GM18505 (cell line): ENCODE data around the gene C11orf21.

ENCODE experiments used
- ATAC-seq: cut with Tn5 transposase; IDR thresholded peaks from one replicate; pipeline ENCODE4 v1.9.1; 2021; ENCODE audit not compliant: unreplicated experiment
- POLR2A ChIP-seq: IDR thresholded peaks from 4 replicates; pipeline ENCODE4 v1.6.1; 2011; ENCODE audit warnings: borderline replicate concordance; ENCODE audit not compliant: insufficient read depth, insufficient read length; ENCODE audit errors: extremely low read depth

The C11orf21 gene

DNA sequence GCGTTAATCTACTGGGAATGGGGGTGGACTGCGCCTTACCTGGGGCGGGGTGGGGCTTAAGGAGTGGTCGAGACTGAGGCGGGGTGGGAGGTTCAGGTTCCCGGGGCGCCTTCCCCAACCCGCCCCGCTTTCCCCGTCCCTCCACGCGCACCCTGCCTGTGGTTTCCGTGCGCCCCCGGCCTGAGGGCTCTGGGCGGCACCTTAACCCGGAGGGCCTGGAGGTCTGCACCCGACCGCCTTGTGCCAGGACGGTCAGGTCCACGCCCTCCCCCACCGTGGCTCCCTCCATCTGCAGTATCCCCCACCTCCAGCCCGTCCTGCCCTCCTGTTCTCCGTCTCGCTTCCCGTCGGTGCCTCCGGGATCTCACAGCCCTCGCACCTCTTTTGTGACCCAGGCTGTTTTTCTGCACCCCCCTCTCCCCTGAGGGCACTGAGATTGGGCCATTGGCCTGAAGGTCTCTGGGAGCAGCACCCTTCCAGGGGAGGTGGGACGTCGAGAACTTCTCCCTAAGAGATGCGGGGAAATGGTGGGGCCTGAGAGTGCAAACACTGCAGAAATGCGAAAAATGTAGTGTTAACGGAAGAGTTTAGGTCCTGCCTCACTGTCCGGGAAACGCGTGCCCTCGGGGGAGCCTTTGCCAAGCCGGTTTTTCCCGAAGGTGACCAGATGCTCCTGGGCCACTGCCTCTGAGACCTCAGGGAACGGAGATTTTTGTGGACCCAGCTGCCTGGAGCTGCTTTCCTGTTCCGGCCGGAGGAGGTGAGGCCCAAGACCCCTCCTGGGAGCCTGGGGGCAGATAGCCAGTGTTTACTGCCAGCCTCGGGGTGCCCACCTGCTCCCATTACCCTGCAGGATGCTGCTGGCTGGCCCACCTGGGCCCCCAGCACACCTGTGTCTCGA lies 30.1 kb downstream of the C11orf21 start:
- no peak for TF ChIP-seq POLR2A
- ATAC-seq = no peak

DNA sequence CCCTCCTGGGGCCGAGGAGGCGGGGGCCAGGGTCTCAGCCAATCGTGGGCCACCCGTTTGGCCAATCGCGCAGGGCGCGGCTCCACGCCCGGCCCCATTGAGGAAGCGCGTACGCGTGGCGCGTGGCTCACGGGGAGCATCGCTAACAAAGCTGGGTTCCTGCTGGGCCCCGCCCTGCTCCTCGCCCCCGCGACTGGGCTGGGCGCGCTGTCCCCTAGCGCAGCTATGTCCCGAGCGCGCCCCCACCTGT lies 30.7 kb downstream of the C11orf21 start:
- no peak for TF ChIP-seq POLR2A
- no peak for ATAC-seq

DNA sequence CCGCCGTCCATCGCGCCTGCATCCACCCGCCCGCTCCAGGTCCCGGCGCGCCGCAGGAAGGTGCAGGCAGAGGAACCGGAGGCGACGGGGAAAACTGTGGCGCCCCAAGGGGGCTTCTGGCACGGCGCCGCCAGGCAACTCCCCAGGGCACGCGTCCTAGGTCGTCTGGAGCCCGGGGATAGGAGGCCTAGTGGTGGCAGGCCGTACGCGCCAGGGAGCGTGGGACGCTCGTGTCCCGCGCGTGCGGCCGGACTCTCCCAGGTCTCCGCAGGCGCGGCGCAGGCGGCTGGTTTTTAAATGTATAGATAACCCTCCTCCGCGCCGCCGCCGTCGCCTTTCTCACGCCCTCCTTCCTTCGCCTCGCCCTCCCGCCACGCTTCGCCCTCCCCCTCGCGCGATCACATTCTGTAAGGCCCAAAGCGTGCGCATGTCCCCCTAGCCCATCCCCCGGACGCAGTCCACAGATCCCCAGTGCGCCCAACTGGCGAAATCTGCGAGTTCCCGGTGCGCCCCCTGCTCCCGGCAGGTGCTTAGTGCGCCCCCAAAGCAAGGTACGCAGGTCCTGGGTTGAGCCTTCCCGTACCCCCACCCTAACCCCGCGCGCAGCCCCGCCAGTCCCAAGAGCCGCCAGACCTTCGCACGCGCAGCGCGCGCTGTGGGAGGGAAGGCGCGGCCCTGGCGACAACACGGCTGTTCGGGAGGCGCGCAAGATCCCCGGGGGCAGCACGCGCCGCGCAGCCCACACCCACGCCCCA lies 31.2 kb downstream of the C11orf21 start, which contains the start of gene ASCL2:
TSS of gene ASCL2 (minus strand) at position 267 of the 755 bp plus-strand sequence. CDS start at position 11, 256 bp downstream.
- no peak for ATAC-seq
- no peak for TF ChIP-seq POLR2A

DNA sequence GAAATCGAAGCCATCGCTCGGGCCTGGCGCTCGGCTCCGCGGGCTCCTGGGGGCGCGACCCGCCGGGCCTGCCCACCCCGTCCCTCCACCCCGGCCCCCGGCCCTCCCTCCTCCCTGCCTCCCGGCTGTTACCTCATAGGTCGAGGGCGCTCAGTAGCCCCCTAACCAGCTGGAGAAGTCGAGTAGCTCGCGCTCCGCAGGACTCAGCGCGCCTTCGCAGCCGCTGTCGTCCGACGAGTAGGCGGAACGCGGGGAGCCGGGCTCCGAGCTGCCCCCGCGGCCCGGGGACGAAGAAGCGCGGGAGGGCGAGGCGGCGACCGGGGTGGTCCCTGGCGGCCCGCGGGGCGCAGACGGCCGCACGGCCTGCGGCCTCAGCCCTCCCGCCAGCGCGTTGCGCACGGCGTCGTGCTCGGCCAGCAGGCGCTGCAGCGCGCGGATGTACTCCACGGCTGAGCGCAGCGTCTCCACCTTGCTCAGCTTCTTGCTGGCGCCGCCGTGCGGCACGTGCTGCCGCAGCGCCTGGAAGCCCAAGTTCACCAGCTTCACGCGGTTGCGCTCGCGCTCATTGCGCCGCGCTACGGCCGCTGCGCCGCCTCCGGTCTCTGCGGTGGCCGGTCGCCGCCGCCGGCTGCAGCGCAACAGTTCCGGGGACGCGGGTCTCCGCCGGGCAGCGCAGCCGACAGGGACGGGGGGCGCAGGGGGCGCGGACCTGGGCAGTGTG lies 32.0 kb downstream of the C11orf21 start:
- no peak for ATAC-seq
- TF ChIP-seq POLR2A = no peak

DNA sequence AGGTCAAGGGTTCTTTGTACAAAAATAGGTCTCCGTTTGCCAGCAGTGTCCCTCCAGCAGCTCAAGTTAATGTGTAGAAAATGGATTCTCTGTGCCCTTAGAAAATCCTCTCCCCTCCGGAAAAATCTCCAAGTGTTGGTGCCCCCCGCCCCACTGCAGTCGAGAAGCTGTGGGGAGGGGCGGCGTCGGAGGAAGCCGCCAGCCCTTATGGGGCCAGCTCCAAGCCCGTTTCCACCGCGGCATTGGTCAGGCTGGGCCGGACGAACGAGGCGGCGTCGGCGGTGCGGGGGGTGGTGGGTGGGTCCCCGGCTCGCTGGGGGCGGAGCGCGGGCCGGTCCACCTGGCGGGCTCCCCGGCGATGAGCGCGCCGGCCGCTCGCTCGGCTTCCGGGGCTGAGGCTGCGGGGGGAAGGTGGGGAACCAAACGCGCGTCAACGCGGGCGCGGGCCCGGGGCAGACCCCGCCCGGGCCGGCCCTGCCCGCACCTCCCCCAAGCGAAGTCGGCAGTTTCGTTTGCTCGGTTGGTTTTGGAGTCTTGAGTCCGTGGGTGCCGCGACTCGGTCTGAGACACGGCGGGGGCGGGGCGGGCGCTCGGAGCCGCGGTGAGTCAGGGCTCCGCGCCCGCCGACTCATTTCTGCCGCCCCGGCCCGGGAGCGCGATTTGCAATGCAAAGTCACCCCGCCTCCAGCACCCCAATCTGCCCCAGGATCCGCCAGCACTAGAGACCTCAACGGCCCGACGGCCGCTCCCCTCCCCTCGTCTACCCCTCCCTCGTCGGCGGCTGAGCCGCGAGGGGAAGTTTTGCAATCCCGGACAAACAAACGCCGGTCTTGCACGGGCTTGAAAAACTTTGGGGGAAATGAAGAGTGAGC lies 32.8 kb downstream of the C11orf21 start:
- TF ChIP-seq POLR2A = no peak
- no peak for ATAC-seq

DNA sequence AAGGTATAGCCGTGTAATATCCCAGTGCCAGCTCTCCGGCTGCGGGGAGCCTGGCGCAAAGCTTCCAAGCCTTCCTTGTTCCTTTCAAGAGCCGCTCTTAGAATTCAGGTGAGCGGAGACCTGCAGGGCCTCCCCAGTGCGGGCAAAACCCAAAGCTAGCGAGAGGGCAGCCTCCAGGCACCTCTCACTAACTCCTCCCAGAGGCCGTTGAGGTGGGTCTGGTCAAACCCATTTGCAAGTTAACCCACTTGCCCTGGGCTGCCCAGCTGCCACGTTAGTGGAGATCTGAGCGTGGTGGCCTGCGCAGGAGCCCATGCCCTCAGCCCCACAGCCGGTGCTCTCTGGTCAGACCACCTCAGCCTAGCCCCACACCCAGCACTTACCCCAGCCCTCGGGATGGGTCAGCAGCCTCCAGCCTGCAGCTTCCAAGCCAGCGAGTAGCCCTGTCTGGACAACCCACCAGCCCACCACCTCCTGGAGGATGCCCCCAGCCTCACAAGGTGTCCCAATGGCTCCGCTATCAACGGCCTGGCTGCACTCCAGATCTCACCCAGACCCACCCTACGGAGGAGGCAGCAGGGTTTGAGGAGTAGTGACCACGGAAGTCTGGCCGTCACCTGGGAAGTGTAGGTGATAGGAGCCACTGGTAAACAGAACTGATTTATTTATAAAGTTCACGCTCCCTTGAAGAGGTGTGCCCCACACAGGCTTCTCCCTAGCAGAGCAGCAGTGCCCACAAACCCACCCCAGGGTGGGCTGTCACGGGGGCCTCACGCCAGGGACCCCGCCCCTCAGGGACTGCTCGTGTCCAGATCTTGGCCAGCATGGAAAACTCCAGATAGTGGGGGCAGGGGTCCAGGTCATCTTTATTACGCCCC lies 33.6 kb downstream of the C11orf21 start:
- TF ChIP-seq POLR2A = no peak
- ATAC-seq = no peak

DNA sequence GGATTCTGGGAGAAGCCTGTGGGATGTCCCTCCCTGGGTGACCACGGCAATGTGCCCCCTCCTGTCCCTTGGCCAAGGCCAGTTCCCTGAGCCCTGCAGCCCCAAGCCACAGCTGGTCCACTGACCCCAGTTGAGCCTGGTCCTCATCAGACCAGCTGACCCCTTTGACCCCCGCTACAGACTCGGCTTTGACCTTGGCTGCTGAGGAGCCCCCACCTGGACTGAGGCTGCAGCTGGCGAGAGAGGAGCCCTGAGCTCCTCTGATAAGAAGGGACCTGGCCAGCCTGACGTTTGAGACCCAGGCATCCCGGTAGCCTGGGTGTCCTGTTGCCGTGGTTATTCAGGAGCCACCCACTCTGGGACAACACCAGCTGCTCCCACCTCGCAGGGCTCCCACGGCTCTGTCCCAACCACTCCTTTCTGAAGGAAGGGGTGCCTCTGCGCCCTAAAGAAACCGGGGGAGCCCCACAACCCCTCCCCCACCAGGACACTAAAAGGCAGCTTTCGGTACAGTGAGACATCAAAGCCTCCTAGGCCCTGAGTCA lies 34.3 kb downstream of the C11orf21 start:
- no peak for ATAC-seq
- TF ChIP-seq POLR2A = no peak

DNA sequence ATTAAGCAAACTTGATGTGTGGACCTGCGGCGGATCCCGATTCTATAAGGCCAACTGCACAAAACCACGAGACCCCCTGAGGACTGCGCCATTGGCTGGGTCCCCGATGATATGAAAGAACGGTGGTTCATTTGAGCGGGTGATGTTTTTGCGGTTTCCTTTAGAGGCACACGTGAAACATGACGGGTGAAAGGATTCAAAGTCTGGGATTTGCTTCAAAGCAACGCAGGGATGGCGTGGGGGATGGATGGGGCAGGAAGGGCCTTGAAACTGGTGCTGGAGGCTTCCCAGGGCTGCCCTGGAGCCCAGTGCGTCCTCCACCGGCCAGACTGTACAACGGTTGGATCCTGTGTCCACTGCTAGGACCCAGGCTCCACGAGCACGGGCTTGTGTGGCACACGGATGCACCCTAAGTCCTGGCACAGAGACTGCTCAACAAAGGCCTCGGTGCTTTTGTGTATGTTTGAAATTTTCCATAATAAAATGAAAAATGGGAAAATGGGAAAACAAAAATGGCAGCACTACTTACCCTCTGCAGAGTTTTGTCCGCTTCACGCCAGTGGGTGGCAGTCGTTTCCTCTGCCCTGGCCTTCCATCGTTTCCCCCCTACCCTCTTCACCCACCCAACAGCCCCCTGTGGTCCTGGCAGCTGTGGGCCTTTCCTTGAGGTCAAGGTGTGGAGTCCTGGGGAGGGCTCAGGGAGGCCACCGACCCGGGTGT lies 35.0 kb downstream of the C11orf21 start:
- no peak for TF ChIP-seq POLR2A
- no peak for ATAC-seq

DNA sequence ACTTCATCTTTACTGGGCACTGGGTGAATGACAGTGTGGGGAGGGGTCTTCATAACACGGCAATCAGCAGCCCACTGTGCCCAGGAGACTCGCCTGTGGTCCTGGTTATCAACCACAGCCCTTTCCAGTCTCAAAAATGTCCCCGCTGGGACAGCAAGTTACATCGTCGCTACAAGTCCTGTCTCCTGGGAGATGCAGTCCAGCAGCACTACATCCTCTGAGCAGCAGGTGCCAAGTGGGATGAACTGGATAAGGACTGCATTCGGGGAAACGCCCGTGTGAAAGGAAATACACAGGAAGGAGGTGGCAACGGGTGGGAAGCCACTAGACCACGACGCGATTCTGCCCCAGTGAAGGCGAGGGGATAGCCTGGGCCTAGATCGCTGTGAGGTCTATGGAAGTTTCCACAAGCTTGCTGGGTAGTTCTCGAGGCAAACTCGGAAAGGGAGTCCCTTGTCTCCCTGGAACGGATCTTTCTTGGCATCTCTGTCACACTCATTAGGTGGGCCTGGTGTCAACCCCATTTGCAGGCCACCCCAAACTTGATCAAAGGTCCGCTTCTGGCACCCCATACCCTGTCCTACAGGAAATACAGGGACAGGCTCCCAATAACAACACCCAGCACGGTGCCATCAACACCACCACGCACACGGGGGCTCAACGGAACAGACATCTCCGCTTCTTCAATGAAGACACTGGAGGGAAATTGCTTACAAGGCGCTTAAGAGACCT lies 35.7 kb downstream of the C11orf21 start:
- no peak for ATAC-seq
- no peak for TF ChIP-seq POLR2A

DNA sequence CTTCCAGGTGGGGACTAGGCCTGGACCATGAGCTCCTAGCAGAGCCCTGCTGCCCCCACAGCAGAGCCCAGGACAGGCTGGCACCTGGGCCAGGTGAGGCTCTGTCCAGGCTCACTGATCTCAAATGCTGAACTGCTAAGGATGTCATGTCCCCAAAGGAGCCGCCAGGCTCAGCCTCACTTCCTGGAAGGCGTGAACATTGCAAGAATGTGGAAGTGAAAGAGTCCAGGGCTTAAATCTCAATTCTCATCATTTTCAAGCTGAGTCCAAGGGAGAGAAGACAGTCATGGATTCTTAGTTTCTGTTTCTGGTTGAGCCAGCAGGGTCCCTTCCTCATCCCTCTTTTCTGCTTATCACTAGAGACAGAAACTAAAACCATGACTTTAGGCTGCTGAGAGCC lies 36.3 kb downstream of the C11orf21 start:
- no peak for ATAC-seq
- no peak for TF ChIP-seq POLR2A
